C4-2B (cell line): ENCODE measurements around the gene ITSN1.

Source experiments
- ZFX ChIP-seq: fragments of 450-650 bp; IDR thresholded peaks from 2 replicates; pipeline ENCODE4 v1.6.1; 2017
- TF ChIP-seq, protein P1 (sequence below): fragments of 450-650 bp; conservative IDR thresholded peaks from 2 replicates; pipeline ENCODE4 v1.5.1; 2017; ENCODE audit warnings: mild to moderate bottlenecking

DNA sequence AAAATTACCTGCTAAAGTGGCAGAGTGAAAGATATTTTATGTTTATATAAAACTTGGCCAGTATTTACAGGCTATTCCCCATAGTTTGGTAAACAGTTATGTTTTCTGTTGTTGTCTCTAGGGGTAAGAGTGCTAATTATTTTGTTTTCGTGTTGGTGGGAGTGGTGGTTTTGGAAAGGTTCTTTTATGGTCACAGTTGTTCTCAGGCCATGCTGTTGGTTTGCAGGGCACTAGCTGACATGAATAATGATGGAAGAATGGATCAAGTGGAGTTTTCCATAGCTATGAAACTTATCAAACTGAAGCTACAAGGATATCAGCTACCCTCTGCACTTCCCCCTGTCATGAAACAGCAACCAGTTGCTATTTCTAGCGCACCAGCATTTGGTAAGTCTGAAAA lies 92.5 kb downstream of the ITSN1 start:
- TF ChIP-seq, protein P1, sequence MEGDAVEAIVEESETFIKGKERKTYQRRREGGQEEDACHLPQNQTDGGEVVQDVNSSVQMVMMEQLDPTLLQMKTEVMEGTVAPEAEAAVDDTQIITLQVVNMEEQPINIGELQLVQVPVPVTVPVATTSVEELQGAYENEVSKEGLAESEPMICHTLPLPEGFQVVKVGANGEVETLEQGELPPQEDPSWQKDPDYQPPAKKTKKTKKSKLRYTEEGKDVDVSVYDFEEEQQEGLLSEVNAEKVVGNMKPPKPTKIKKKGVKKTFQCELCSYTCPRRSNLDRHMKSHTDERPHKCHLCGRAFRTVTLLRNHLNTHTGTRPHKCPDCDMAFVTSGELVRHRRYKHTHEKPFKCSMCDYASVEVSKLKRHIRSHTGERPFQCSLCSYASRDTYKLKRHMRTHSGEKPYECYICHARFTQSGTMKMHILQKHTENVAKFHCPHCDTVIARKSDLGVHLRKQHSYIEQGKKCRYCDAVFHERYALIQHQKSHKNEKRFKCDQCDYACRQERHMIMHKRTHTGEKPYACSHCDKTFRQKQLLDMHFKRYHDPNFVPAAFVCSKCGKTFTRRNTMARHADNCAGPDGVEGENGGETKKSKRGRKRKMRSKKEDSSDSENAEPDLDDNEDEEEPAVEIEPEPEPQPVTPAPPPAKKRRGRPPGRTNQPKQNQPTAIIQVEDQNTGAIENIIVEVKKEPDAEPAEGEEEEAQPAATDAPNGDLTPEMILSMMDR: no peak
- TF ChIP-seq ZFX: no peak
